Measurements from ENCODE around the gene DNA2. TPM values are rescaled to one million over a fixed set of nuclear protein-coding genes. Genes with fewer than 3 reads are reported as not detected.
"Not testable (repeated sequence)": the region's sequence is repeated elsewhere in the genome, so short reads cannot be mapped to it uniquely, and the experiment has no call there.

Gene DNA2
- total and polyA plus RNA-seq, 2 donors from 2014 or later: 2.2 to 3.6 TPM

- intact Hi-C loops (cut with DNase I): no loop called here
- peak overlapping the region; percentile 84 to 89 (median 85) for H3K4me3 ChIP-seq (ENCODE audit: low read length in 3 of 3)
- H3K27ac ChIP-seq (ENCODE audit: low read depth in 2 of 2, low read length in 2 of 2): no peak overlapping the region
- FAIRE-seq: no peak
- no peaks in the 10 kb centered on the region for H3K9me3 ChIP-seq (ENCODE audit: control insufficient read depth in 2 of 3, insufficient read depth in 1 of 3, low read length in 3 of 3)
- no peaks in the 10 kb centered on the region for H3K36me3 ChIP-seq (ENCODE audit: control insufficient read depth in 2 of 3, insufficient read depth in 3 of 3, low read length in 3 of 3)
- peak in 2 of 5 donors; percentile 3 to 25 for DNase-seq
- H3K4me1 ChIP-seq (ENCODE audit: control insufficient read depth in 2 of 3, insufficient read depth in 2 of 3, low read depth in 1 of 3, low read length in 3 of 3): peaks cover 0 to 9% (median 6%) of the 10 kb centered on the region in 3 donors
- no peak for TF ChIP-seq CTCF (IDR thresholded peaks at IDR 0.05; ENCODE audit: borderline replicate concordance, extremely low read depth, insufficient read depth)
- no peaks in the 10 kb centered on the region for H3K27me3 ChIP-seq (ENCODE audit: control insufficient read depth, insufficient read depth, low read length)
- H3K9ac ChIP-seq (ENCODE audit: low read length in 3 of 3): peak overlapping the region; percentile 17 to 81 (median 58)
Measured at GRCh38 chr10:68471063-68471585, 649 bp downstream of the DNA2 start.

DNA sequence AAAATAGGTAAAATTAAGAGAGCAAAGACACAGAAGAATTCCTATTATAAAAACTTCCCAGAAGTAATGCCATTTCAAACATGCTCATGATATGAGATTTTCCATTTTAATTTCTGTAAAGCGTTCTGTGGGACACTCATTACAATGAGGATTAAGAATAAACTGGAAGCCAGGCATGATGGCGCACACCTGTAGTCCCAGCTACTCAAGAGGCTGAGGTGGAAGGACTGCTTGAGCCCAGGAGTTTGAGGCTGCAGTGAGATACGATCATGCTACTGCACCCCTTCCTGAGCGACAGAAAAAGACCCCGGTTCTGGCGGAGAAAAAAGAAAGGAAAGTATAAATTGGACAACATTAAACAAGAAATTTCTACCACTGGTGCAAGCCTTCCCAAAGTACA is 1.5 kb downstream of the DNA2 start:
- TF ChIP-seq CTCF (IDR thresholded peaks at IDR 0.05; ENCODE audit: borderline replicate concordance, extremely low read depth, insufficient read depth): no peak
- Histone ChIP-seq H3K27ac (ENCODE audit: low read depth in 2 of 2, low read length in 2 of 2) (no peak overlapping the region), H3K36me3 (ENCODE audit: control insufficient read depth in 2 of 3, insufficient read depth in 3 of 3, low read length in 3 of 3) (no peaks in the 10 kb centered on the region), H3K4me1 (ENCODE audit: control insufficient read depth in 2 of 3, insufficient read depth in 2 of 3, low read depth in 1 of 3, low read length in 3 of 3) (peaks cover 0 to 9% (median 6%) of the 10 kb centered on the region in 3 donors), H3K9ac (ENCODE audit: low read length in 3 of 3) (no peak overlapping the region), H3K27me3 (ENCODE audit: control insufficient read depth, insufficient read depth, low read length) (no peaks in the 10 kb centered on the region), H3K4me3 (ENCODE audit: low read length in 3 of 3) (peak overlapping the region in 1 of 3 donors; percentile 89), H3K9me3 (ENCODE audit: control insufficient read depth in 2 of 3, insufficient read depth in 1 of 3, low read length in 3 of 3) (no peaks in the 10 kb centered on the region)
- FAIRE-seq (no peak), DNase-seq (no peak)
- intact Hi-C loops (cut with DNase I): no loop called here

DNA sequence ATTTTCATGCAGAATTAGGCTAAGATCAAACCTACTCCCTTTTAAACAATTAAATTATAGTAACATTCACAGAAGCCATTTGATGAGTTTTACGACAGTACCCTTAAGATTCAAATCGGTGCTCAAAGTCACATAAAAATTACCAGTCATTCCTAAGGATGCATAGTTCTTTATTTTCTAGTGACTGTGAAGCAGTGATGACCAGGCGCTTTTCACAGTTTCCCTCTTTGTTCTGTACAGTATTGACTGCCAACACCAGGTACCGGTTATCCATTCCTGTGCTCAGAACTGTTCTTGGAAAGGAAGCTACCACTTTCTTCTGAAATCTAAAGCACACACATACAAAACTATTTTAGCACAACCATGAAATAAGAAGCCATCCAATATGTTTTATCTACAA is 1.9 kb downstream of the DNA2 start:
- TF ChIP-seq CTCF (IDR thresholded peaks at IDR 0.05; ENCODE audit: borderline replicate concordance, extremely low read depth, insufficient read depth): no peak
- intact Hi-C loops (cut with DNase I): no loop called here
- no peak overlapping the region for H3K4me3 ChIP-seq (ENCODE audit: low read length in 3 of 3)
- no peaks in the 10 kb centered on the region for H3K9me3 ChIP-seq (ENCODE audit: control insufficient read depth in 2 of 3, insufficient read depth in 1 of 3, low read length in 3 of 3)
- no peak overlapping the region for H3K9ac ChIP-seq (ENCODE audit: low read length in 3 of 3)
- FAIRE-seq (no peak), DNase-seq (no peak)
- H3K27me3 ChIP-seq (ENCODE audit: control insufficient read depth, insufficient read depth, low read length): no peaks in the 10 kb centered on the region
- no peaks in the 10 kb centered on the region for H3K36me3 ChIP-seq (ENCODE audit: control insufficient read depth in 2 of 3, insufficient read depth in 3 of 3, low read length in 3 of 3)
- H3K4me1 ChIP-seq (ENCODE audit: control insufficient read depth in 2 of 3, insufficient read depth in 2 of 3, low read depth in 1 of 3, low read length in 3 of 3): peaks cover 0 to 9% (median 6%) of the 10 kb centered on the region in 3 donors
- no peak overlapping the region for H3K27ac ChIP-seq (ENCODE audit: low read depth in 2 of 2, low read length in 2 of 2)

GRCh38 chr10:68464729-68465128 is 7.0 kb downstream of the DNA2 start:
- H3K27ac ChIP-seq (ENCODE audit: low read depth in 2 of 2, low read length in 2 of 2); H3K9me3 ChIP-seq (ENCODE audit: control insufficient read depth in 2 of 3, insufficient read depth in 1 of 3, low read length in 3 of 3); H3K4me3 ChIP-seq (ENCODE audit: low read length in 3 of 3); intact Hi-C loops (cut with DNase I); H3K4me1 ChIP-seq (ENCODE audit: control insufficient read depth in 2 of 3, insufficient read depth in 2 of 3, low read depth in 1 of 3, low read length in 3 of 3); H3K27me3 ChIP-seq (ENCODE audit: control insufficient read depth, insufficient read depth, low read length); H3K36me3 ChIP-seq (ENCODE audit: control insufficient read depth in 2 of 3, insufficient read depth in 3 of 3, low read length in 3 of 3); H3K9ac ChIP-seq (ENCODE audit: low read length in 3 of 3); DNase-seq; FAIRE-seq: not testable (repeated sequence)

Data from kidney (tissue), 14 donors.